WTC11 (cell line): Measurements from ENCODE around the gene RNF167. TPM values are rescaled to one million over a fixed set of nuclear protein-coding genes. Genes with fewer than 3 reads are reported as not detected.

Experiments
- ATAC-seq: fragments of 200-7000 bp; cut with Tn5 transposase; 2 replicates; pipeline ENCODE4 v1.10.0; 2021; ENCODE audit warnings: mild to moderate bottlenecking, moderate library complexity
- CTCF ChIA-PET: fragments of 300-600 bp; sonication (Branson Sonifier 250); formaldehyde crosslinking; loops from one replicate; lab custom pipeline; 2021; ENCODE audit warnings: antibody characterized with exemption; lab: Charles Lee
- POLR2A ChIA-PET: fragments of 350-600 bp; sonication (Branson Sonifier 250); formaldehyde crosslinking; loops from one replicate; lab custom pipeline; 2021; ENCODE audit warnings: antibody characterized with exemption; lab: Charles Lee
- DNase-seq: peaks from one replicate; pipeline ENCODE4 v3.0.0; 2021; ENCODE audit warnings: low spot score
- H3K27ac Mint-ChIP-seq: 2 replicates; pipeline ENCODE4 v1.8.0; 2021; ENCODE audit warnings: mixed read lengths
- H3K27me3 Mint-ChIP-seq: 2 replicates; pipeline ENCODE4 v1.8.0; 2021; ENCODE audit warnings: low read depth, mild to moderate bottlenecking, moderate library complexity, mixed read lengths
- H3K36me3 Mint-ChIP-seq: 2 replicates; pipeline ENCODE4 v1.8.0; 2021; ENCODE audit warnings: mixed read lengths
- H3K4me1 Mint-ChIP-seq: 2 replicates; pipeline ENCODE4 v1.8.0; 2022; ENCODE audit warnings: mixed read lengths
- H3K4me3 Mint-ChIP-seq: 2 replicates; pipeline ENCODE4 v1.8.0; 2021; ENCODE audit warnings: mild to moderate bottlenecking, moderate library complexity, mixed read lengths
- H3K9me3 Mint-ChIP-seq: 2 replicates; pipeline ENCODE4 v1.8.0; 2021; ENCODE audit warnings: mixed read lengths
- ATF2 ChIP-seq: sonication (generic); formaldehyde crosslinking; IDR thresholded peaks from 2 replicates; pipeline ENCODE4 v1.8.1; 2022; ENCODE audit warnings: low read depth, missing genetic modification reagents, borderline replicate concordance
- CDX4 ChIP-seq: fragments of 250-450 bp; sonication (Bioruptor Pico); IDR thresholded peaks from 2 replicates; pipeline ENCODE4 v1.9.0; 2021; ENCODE audit warnings: moderate library complexity, mild to moderate bottlenecking, inconsistent platforms, borderline replicate concordance
- CTCF ChIP-seq: fragments of 200-600 bp; IDR thresholded peaks from 2 replicates; pipeline ENCODE4 v1.8.0; 2022; ENCODE audit warnings: antibody characterized with exemption
- E2F5 ChIP-seq: sonication (generic); formaldehyde crosslinking; IDR thresholded peaks from 2 replicates; pipeline ENCODE4 v1.8.1; 2022; ENCODE audit warnings: mild to moderate bottlenecking, moderate library complexity, missing genetic modification reagents
- ERG ChIP-seq: fragments of 250-450 bp; sonication (Bioruptor Pico); IDR thresholded peaks from 2 replicates; pipeline ENCODE4 v1.8.0; 2021; ENCODE audit warnings: mild to moderate bottlenecking
- ESRRA ChIP-seq: sonication (generic); formaldehyde crosslinking; IDR thresholded peaks from 2 replicates; pipeline ENCODE4 v1.8.1; 2022; ENCODE audit warnings: mild to moderate bottlenecking, missing genetic modification reagents, borderline replicate concordance
- FOXJ3 ChIP-seq: sonication (generic); formaldehyde crosslinking; IDR thresholded peaks from 2 replicates; pipeline ENCODE4 v1.9.0; 2021; ENCODE audit warnings: missing genetic modification reagents, mild to moderate bottlenecking, borderline replicate concordance
- JAZF1 ChIP-seq: fragments of 250-450 bp; sonication (Bioruptor Pico); IDR thresholded peaks from 2 replicates; pipeline ENCODE4 v1.9.0; 2021; ENCODE audit warnings: moderate library complexity, mild to moderate bottlenecking, inconsistent platforms
- JUN ChIP-seq: sonication (generic); formaldehyde crosslinking; IDR thresholded peaks from 2 replicates; pipeline ENCODE4 v1.8.0; 2023; ENCODE audit warnings: mild to moderate bottlenecking, missing genetic modification reagents
- MLX ChIP-seq: sonication (generic); formaldehyde crosslinking; IDR thresholded peaks from 2 replicates; pipeline ENCODE4 v1.8.1; 2023; ENCODE audit warnings: mild to moderate bottlenecking, missing genetic modification reagents, moderate library complexity
- MYBL2 ChIP-seq: sonication (generic); formaldehyde crosslinking; IDR thresholded peaks from 2 replicates; pipeline ENCODE4 v1.8.1; 2023; ENCODE audit warnings: mild to moderate bottlenecking, moderate library complexity, missing genetic modification reagents
- NR2C2 ChIP-seq: sonication (generic); formaldehyde crosslinking; IDR thresholded peaks from 2 replicates; pipeline ENCODE4 v1.8.0; 2022; ENCODE audit warnings: mild to moderate bottlenecking, missing genetic modification reagents
- ZMAT4 ChIP-seq: fragments of 250-450 bp; sonication (Bioruptor Pico); IDR thresholded peaks from 2 replicates; pipeline ENCODE4 v1.9.0; 2021; ENCODE audit warnings: mild to moderate bottlenecking
- ZNF121 ChIP-seq: sonication (generic); formaldehyde crosslinking; IDR thresholded peaks from 2 replicates; pipeline ENCODE4 v1.8.0; 2023; ENCODE audit warnings: missing genetic modification reagents
- ZNF281 ChIP-seq: sonication (generic); formaldehyde crosslinking; IDR thresholded peaks from 2 replicates; pipeline ENCODE4 v1.8.0; 2023; ENCODE audit warnings: mild to moderate bottlenecking, missing genetic modification reagents
- ZNF396 ChIP-seq: fragments of 250-450 bp; sonication (Bioruptor Pico); IDR thresholded peaks from 2 replicates; pipeline ENCODE4 v1.8.0; 2021; ENCODE audit warnings: mild to moderate bottlenecking, moderate library complexity, borderline replicate concordance
- ZNF425 ChIP-seq: fragments of 250-450 bp; sonication (Bioruptor Pico); conservative IDR thresholded peaks from 2 replicates; pipeline ENCODE4 v1.9.0; 2021; ENCODE audit warnings: mild to moderate bottlenecking
- ZNF532 ChIP-seq: fragments of 250-450 bp; sonication (Bioruptor Pico); IDR thresholded peaks from 2 replicates; pipeline ENCODE4 v1.9.0; 2021; ENCODE audit warnings: mild to moderate bottlenecking, borderline replicate concordance
- total RNA-seq: library from RNA; stranded (reverse); gene quantifications from 3 replicates; pipeline ENCODE4 v1.2.3, GENCODE V29; 2021

The RNF167 gene
- total RNA-seq, 1 experiment from 2014 or later, result 143 TPM

GRCh38 chr17:4966844-4967538 is 26.9 kb downstream of the RNF167 start:
- Mint-ChIP-seq H3K4me1 (peaks cover 22% of the 10 kb centered on the region), H3K27me3 (peaks cover 10% of the 10 kb centered on the region), H3K27ac (peak overlapping the region; percentile 90), H3K36me3 (peaks cover 20% of the 10 kb centered on the region), H3K4me3 (no peak overlapping the region), H3K9me3 (peaks cover 13% of the 10 kb centered on the region)
- CTCF ChIA-PET, result interaction anchor here (0.9 to 3.2 kb wide), 20 partner anchors 10 to 271 kb away, joined by 3 to 49 read pairs (median 6); partner anchors contain the start of genes ARRB2, C17orf107, CAMTA2 and ENO3
- DNase-seq (peak; percentile 97), ATAC-seq (peak; percentile 93)
- POLR2A ChIA-PET, result interaction anchor here (0.6 to 4.8 kb wide), 16 partner anchors 9 to 70 kb away, joined by 3 to 45 read pairs (median 4); partner anchors contain the start of genes C17orf107, CAMTA2, CHRNE and ENO3
- TF ChIP-seq MYBL2 (CRISPR knock-in tag) (peak; percentile 85; the same call in 1 of the 2 replicates), ZNF121 (CRISPR knock-in tag) (no peak), FOXJ3 (CRISPR knock-in tag) (no peak), CTCF (no peak), ZNF532 (no peak), ZMAT4 (CRISPR knock-in tag) (no peak), NR2C2 (CRISPR knock-in tag) (no peak), ZNF281 (no peak), ERG (CRISPR knock-in tag) (no peak), CDX4 (CRISPR knock-in tag) (no peak), ESRRA (no peak), E2F5 (CRISPR knock-in tag) (peak; percentile 63; the same call in 1 of the 2 replicates), MLX (CRISPR knock-in tag) (no peak), JUN (peak; percentile 64; the same call in 1 of the 2 replicates), ATF2 (CRISPR knock-in tag) (no peak), ZNF396 (CRISPR knock-in tag) (no peak), ZNF425 (CRISPR knock-in tag) (no peak), JAZF1 (CRISPR knock-in tag) (no peak)
